Loucy (cell line): ENCODE data around the gene FLYWCH2.

Source experiments
- CTCF ChIP-seq: fragments of 200-600 bp; sonication (generic); conservative IDR thresholded peaks from 2 replicates; pipeline ENCODE4 v1.5.1; 2014; ENCODE audit warnings: mild to moderate bottlenecking, antibody characterized with exemption, low read length
- EZH2phosphoT487 ChIP-seq: fragments of 200-600 bp; IDR thresholded peaks from 2 replicates; pipeline ENCODE4 v1.6.1; 2018; ENCODE audit warnings: antibody characterized with exemption, mild to moderate bottlenecking, moderate library complexity, borderline replicate concordance

DNA sequence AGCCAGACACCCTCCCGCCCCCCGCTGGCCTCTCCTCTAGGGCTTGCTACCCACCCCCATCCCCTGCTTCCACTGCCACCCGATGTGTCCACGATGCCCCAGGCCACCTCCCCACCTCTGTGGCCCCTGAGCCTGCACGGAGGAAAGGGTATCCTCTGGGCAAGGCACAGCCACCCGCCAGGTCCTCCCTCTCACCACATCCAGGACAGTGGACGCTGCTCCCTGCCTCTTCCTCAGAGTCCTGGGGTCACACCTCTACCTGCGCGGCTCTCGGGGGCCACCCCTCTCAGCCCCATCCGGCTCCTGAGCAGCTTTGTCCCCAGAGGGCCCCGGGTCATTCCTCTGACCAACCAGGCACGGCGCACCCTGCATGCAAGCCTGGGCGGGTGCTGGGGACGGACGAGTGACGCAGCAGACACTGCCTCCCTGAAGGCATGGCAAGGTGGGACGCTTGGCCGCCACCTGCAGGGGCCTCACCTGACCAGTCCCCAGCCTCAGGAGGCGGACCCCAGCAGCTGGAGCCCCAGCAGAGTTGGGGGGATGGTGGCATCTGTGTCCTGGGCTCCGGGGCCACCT lies 53.5 kb downstream of the FLYWCH2 start:
- TF ChIP-seq CTCF (no peak), EZH2phosphoT487 (no peak)
